Kidney (tissue), 14 donors: Measurements from ENCODE around the gene DDX60. TPM values are rescaled to one million over a fixed set of nuclear protein-coding genes. Genes with fewer than 3 reads are reported as not detected.
A peak's percentile ranks its signal among the peaks of the same experiment; 100 is the strongest.

Experiments used
- DNase-seq, 5 donors: peaks; one replicate each; pipeline ENCODE4 v3.0.0-alpha.2; 2013 to 2020
- FAIRE-seq: peaks from 2 replicates; lab custom pipeline; 2012; peaks lifted over from hg19 to GRCh38; lab: Jason Lieb, UNC
- H3K27ac ChIP-seq, 2 donors: one replicate each; pipeline ENCODE4 v1.7.0; 2013; ENCODE audit warnings: low read depth in 2 of 2, low read length in 2 of 2, inconsistent platforms in 1 of 2
- H3K27me3 ChIP-seq: one replicate; pipeline ENCODE4 v1.7.1; 2013; ENCODE audit warnings: low read length, inconsistent platforms; ENCODE audit not compliant: control insufficient read depth, insufficient read depth
- H3K36me3 ChIP-seq, 3 donors: one replicate each; pipeline versions ENCODE4 v1.7.0 to v1.7.1; 2013; ENCODE audit warnings: low read length in 3 of 3, control low read depth in 1 of 3, inconsistent platforms in 1 of 3; ENCODE audit not compliant: insufficient read depth in 3 of 3, control insufficient read depth in 2 of 3
- H3K4me1 ChIP-seq, 3 donors: one replicate each; pipeline versions ENCODE4 v1.7.0 to v1.7.1; 2013; ENCODE audit warnings: low read length in 3 of 3, inconsistent platforms in 1 of 3, low read depth in 1 of 3; ENCODE audit not compliant: control insufficient read depth in 2 of 3, insufficient read depth in 2 of 3
- H3K4me3 ChIP-seq, 3 donors: one replicate each; pipeline versions ENCODE4 v1.7.0 to v1.8.1; 2013; ENCODE audit warnings: low read length in 3 of 3, control low read depth in 1 of 3, inconsistent platforms in 1 of 3
- H3K9ac ChIP-seq, 3 donors: one replicate each; pipeline versions ENCODE4 v1.7.0 to v1.7.1; 2013; ENCODE audit warnings: low read length in 3 of 3, control low read depth in 1 of 3, inconsistent platforms in 1 of 3
- H3K9me3 ChIP-seq, 3 donors: one replicate each; pipeline versions ENCODE4 v1.7.0 to v1.7.1; 2013; ENCODE audit warnings: low read length in 3 of 3, control low read depth in 1 of 3, inconsistent platforms in 1 of 3; ENCODE audit not compliant: control insufficient read depth in 2 of 3, insufficient read depth in 1 of 3
- intact Hi-C: fragments of 100-400 bp; cut with DNase I; formaldehyde crosslinking; loops from one replicate; pipeline ENCODE4 v1.11.1; 2022
- polyA plus RNA-seq: library from polyadenylated mRNA; stranded (reverse); fragments of 350-450 nt; fragmentation: Illumina TruSeq; extraction: RNeasy Lipid Tissue Mini Kit (QIAGEN cat#74804); gene quantifications from one replicate; pipeline ENCODE4 v1.2.3, GENCODE V29; 2014; ENCODE audit warnings: low read depth, low replicate concordance; ENCODE audit not compliant: insufficient read depth
- total RNA-seq: library from RNA; stranded (reverse); fragmentation: NEBNext Ultra II Directional; extraction: Animal tissue kit (Norgen Biotek cat#: 25700); gene quantifications from one replicate; pipeline ENCODE4 v1.2.1, GENCODE V29; 2021
- TF ChIP-seq, protein P1 (sequence below): IDR thresholded peaks from 3 replicates; pipeline ENCODE4 v1.5.1; 2012; ENCODE audit warnings: mild to moderate bottlenecking, moderate library complexity, borderline replicate concordance; ENCODE audit not compliant: insufficient read depth; ENCODE audit errors: extremely low read depth
- donor health status: control.
- donor health status: control.
- donor health status: control.
- donor health status: control.
- donor health status: control.
- donor health status: DM: yes; HTN: yes; CAD: no.
- donor health status: Normal renal cell carcinoma (clear cell type).

DDX60 gene
- total and polyA plus RNA-seq, 2 donors from 2014 or later, result 6.4 to 31.6 TPM

DNA sequence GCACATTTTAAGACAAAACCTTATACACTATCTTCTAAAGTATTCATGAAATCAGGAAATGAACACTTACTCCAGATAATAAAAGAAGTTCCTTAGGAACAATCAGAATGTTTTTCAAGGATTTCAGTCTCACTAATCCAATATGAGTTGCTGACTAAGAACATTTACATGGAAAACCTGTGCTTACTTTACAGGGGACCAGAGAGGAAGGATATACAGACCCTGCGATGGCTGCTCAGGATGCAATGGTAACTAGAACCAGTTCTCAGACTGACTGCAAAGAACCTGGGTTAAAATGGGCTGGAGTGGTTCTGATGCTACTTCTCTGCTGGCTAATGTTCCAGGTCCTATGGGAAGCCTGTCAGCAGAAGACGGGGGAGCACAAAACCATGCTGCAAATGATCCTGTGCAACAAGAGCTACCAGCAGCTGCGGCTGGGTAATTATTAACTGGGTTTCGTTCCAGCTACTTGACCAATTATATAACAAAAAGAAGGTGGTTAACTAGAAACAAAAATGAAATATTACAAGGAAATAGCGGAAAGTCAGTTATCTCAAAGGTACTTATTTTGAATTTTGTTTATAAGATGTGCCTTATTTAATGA lies 140.9 kb downstream of the DDX60 start:
- DNase-seq, result peak in 2 of 5 donors; percentile 40 to 42

GRCh38 chr4:168174308-168174707 lies 144.2 kb downstream of the DDX60 start:
- no peak overlapping the region for H3K9ac ChIP-seq
- H3K27ac ChIP-seq, result no peak overlapping the region
- peaks cover 0 to 8% (median 0%) of the 10 kb centered on the region in 3 donors for H3K4me1 ChIP-seq
- DNase-seq, result no peak
- intact Hi-C loops, result no loop called here
- TF ChIP-seq, protein P1, sequence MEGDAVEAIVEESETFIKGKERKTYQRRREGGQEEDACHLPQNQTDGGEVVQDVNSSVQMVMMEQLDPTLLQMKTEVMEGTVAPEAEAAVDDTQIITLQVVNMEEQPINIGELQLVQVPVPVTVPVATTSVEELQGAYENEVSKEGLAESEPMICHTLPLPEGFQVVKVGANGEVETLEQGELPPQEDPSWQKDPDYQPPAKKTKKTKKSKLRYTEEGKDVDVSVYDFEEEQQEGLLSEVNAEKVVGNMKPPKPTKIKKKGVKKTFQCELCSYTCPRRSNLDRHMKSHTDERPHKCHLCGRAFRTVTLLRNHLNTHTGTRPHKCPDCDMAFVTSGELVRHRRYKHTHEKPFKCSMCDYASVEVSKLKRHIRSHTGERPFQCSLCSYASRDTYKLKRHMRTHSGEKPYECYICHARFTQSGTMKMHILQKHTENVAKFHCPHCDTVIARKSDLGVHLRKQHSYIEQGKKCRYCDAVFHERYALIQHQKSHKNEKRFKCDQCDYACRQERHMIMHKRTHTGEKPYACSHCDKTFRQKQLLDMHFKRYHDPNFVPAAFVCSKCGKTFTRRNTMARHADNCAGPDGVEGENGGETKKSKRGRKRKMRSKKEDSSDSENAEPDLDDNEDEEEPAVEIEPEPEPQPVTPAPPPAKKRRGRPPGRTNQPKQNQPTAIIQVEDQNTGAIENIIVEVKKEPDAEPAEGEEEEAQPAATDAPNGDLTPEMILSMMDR, result no peak
- H3K4me3 ChIP-seq, result no peak overlapping the region
- H3K9me3 ChIP-seq, result no peaks in the 10 kb centered on the region
- FAIRE-seq, result no peak
- no peaks in the 10 kb centered on the region for H3K36me3 ChIP-seq
- H3K27me3 ChIP-seq, result no peaks in the 10 kb centered on the region

More for the DNA sequence above, 140.9 kb downstream of the DDX60 start:
- H3K4me3 ChIP-seq, result no peak overlapping the region
- no peaks in the 10 kb centered on the region for H3K27me3 ChIP-seq
- TF ChIP-seq, protein P1, result no peak
- no peak overlapping the region for H3K9ac ChIP-seq
- H3K4me1 ChIP-seq, result peaks cover 0 to 8% (median 0%) of the 10 kb centered on the region in 3 donors
- H3K36me3 ChIP-seq, result no peaks in the 10 kb centered on the region
- FAIRE-seq, result peak; percentile 33
- intact Hi-C loops, result no loop called here
- H3K9me3 ChIP-seq, result no peaks in the 10 kb centered on the region
- no peak overlapping the region for H3K27ac ChIP-seq

GRCh38 chr4:168167714-168168284 lies 150.8 kb downstream of the DDX60 start:
- H3K36me3 ChIP-seq, result no peaks in the 10 kb centered on the region
- no peak overlapping the region for H3K27ac ChIP-seq
- H3K4me3 ChIP-seq, result no peak overlapping the region
- H3K9ac ChIP-seq, result no peak overlapping the region
- TF ChIP-seq, protein P1, result no peak
- no peaks in the 10 kb centered on the region for H3K4me1 ChIP-seq
- intact Hi-C loops, result no loop called here
- H3K27me3 ChIP-seq, result no peaks in the 10 kb centered on the region
- H3K9me3 ChIP-seq, result no peaks in the 10 kb centered on the region
- FAIRE-seq (no peak), DNase-seq (no peak)

Other genes with a start within 250 kb of the DDX60 start
- not detected for gene ANXA10, start 226.2 kb downstream of the DDX60 start, total RNA-seq
- gene ANXA10, start 226.2 kb downstream of the DDX60 start, polyA plus RNA-seq, result not detected
- 20.2 TPM for gene DDX60L, start 161.7 kb upstream of the DDX60 start, total RNA-seq
- 3.5 TPM for gene DDX60L, start 161.7 kb upstream of the DDX60 start, polyA plus RNA-seq
- gene PALLD, start 178.3 kb upstream of the DDX60 start, total RNA-seq, result 120 TPM
- gene PALLD, start 178.3 kb upstream of the DDX60 start, polyA plus RNA-seq, result 43.4 TPM